Activated naive CD4-positive, alpha-beta T cell (primary cell): ENCODE measurements around the gene SCN4B.

Experiments used
- DNase-seq, 4 experiments: peaks; one replicate each; lab custom pipeline; 2025; lab: John Stamatoyannopoulos, UW

Gene SCN4B

DNA sequence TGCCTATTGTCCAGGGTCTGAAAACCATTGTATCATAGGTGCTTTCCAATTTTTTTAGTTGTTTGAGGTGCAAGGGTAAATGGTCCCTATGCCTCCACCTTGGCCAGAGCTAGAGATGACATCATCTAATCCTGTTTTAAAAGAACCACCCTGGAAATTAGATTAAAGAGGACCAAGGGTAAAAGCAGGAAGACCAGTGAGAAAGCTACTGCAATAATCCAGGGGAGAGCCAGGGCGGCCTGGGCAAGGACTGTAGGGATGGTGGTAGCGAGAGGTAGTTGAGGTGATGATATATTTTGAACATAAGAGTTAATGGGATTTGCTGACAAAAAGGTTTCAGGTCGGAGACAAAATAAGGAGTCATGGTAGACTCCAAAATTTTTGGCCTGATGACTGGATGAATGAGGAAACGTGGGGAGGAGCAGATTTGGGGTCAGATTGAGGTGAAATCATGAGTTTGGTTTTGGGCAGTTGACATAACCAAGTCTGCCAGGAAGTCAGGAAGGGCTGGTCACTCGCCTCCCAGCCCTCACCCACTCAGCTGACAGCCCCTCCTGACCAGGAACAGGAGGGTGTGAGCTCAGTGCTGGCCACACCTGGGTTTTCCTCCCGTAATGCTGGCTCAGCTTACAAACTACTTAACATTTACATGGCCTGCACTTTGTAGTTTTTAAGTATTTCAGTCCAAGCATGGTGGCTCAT lies 23.0 kb downstream of the SCN4B start:
- no peak for DNase-seq

DNA sequence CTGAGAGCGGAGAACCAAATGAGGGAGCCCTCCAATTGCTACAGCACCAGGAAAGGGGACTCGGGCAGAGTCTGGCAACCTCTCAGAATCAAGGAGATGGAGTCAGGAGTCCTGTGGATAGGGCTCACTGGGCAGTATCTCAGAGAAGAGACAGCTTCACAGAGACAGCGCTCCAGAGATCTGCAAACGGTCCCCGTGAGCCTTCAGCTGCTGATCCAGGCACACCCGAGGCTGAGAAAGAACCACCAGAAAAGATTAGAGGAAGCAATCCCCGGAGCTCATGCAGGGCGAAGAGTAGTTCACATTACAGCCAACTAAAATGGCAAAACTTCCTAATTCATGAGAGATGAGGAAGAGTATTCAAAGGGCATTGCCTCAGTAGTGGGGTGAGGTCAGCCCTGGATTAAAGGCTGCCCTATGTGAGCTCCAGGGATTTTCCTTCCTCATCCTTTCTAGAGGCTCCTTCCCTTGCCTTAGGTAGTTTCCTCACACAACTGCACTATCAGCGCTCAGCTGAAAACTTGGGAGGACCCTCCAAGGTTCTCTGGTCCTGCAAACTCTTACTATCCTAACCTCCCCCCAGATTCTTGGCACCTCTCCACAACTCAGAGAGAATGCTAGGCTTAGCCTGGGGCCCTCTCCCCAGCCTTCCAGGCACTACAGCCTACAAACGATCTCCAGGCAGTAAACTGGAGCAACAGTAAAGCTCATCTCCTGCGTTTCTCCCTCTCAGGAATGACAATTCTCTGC lies 23.7 kb downstream of the SCN4B start:
- DNase-seq: no peak

DNA sequence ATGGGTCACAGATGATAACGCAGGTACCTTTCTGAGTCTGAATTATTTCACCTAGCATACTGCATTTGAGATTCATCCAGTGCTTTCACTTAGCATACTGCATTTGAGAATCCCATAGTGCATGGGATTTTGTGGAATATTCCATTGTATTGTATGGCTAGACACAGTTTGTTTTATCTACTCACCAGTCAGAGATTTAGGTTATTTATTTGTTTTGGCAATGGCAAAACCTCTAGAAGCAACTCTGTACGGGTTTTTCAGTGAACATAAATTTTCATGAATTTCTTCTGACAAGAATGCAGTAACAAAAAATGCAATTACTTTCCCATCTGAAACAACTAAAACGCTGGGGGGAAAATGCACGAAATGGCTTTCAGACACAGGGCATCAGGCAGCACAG lies 24.3 kb downstream of the SCN4B start:
- no peak for DNase-seq

DNA sequence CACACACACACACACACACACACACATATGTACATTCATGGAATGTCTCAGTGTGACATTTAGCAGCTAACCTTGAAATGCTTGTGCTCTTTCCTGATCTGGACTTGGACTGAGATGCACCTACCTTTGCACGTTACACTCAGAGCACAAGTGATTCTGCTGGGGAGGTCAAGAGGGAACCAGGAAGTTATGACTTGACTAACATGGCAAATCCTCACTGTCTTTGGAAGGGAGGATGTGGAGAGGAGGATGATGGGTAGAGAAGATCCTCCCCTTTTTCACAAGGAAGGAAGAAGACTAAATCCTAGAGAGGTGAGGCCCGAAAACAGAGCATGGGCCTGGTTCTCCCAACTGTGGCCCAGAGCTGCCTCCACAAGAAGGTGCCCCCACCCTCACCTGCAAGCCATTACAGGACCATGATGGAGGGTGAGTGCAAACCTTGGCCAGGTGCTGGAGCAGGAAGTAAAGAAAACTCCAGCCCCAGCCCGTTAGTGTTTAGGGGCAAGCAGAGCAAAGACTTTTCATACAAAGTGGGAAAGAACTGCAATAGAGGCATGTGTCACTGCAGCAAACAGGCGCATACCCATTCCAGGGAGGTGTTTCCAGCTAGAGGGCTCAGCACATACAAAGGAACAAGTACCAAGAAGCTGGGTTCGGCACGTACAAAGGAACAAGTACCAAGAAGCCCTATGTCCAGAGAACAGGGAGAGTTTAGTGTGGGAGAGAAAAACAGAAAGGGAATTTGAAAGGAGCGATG lies 26.4 kb downstream of the SCN4B start:
- no peak for DNase-seq

DNA sequence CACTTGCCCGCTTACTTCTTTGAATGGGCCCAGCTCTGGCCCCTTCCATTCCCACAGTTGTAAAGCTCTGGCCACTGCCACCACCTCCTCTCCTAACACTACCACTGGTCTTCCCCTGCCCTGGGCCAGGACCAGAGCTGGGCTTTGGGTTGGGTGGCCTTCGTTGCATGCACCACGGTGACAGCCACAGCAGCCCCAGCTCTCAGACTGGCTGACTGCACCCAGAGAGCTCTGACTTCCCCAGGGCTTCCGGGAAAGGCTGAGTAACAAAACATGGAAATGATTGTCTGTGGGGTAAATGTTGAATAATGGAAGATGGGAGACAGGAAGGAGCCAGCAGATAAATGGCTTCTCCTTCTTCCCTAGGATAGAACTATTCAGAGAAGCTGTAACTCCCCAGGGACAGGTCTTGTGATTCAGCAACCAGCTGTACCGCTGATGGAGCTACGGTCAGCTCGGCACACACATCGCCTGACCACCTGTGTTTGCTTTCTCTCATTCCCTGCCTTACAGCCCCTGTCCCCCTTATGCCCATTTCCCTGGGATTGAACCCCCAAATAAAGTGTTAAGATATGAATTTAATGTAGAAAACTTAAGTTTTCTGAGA lies 27.6 kb downstream of the SCN4B start:
- DNase-seq: no peak

DNA sequence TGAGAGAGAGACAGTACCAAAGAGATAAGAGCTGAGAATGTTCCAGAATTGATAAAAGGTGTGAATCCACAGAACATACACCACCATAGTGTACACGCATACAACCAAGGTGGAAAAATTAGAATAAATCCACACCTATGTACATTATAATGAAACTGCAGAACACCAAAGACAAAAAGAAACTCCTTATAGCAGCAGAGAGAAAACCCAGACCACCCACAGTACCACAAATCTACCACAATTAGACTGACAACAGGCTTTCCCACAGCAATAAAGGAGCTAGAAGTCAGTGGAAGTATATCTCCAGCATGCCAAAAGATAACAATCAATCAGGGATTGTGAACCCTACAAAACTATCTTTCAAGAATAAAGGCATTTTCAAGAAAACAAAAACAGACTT lies 31.8 kb downstream of the SCN4B start:
- no peak for DNase-seq

DNA sequence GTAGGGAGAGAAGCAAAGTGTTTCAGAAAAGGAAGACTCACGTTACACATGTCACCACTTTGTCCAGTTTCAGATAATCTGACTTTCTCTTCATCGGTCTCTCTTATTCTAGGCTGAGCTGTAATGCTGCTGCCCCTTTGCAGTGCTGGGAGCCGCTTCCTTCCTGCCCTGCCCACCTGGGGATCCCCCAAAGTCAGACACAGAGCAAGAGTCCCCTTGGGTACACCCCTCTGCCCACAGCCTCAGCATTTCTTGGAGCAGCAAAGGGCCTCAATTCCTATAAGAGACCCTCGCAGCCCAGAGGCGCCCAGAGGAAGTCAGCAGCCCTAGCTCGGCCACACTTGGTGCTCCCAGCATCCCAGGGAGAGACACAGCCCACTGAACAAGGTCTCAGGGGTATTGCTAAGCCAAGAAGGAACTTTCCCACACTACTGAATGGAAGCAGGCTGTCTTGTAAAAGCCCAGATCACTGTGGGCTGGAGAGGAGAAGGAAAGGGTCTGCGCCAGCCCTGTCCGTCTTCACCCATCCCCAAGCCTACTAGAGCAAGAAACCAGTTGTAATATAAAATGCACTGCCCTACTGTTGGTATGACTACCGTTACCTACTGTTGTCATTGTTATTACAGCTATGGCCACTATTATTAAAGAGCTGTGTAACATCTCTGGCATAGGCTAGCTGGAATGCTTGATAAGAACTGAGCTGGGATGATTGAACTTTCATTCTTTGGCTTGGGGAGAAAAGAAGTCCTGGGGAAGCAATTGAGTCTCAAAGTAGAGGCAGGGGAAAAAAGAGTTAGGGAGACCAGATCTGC lies 34.6 kb downstream of the SCN4B start:
- no peak for DNase-seq

DNA sequence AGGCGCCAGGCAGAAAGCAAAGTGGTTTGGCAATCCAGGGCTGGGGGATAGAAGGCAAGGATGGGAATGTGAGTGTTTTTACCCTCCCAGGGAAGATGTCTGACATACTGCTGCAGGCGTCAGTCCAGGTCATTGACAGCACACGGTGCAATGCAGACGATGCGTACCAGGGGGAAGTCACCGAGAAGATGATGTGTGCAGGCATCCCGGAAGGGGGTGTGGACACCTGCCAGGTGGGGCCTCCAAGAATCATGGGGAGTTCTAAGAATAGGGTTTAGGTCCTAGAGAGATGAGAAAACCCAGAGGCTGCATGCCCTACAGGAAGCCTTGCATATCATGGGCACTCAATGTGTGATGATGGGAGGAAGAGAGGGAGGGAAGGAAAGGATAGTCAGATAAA lies 37.6 kb downstream of the SCN4B start:
- no peak for DNase-seq

DNA sequence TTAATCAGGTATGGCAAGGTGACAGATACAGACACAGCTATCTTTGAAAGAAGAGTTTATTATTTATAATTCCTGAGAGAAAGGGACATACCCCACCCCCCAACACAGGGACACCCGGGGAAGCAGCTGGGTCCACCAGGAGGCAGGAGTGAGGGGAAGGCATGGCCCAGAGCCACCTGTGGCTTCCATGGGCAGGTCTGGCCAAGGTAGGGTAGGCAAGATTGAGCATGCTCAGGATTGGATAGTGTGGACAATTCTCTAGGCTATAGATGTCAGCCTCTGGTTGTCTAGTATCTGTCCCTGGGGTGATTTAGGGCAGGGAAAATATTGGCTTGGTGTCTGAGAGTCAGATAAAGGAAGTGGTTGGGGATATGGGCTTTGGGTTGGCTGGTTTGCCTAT lies 38.4 kb downstream of the SCN4B start:
- no peak for DNase-seq

DNA sequence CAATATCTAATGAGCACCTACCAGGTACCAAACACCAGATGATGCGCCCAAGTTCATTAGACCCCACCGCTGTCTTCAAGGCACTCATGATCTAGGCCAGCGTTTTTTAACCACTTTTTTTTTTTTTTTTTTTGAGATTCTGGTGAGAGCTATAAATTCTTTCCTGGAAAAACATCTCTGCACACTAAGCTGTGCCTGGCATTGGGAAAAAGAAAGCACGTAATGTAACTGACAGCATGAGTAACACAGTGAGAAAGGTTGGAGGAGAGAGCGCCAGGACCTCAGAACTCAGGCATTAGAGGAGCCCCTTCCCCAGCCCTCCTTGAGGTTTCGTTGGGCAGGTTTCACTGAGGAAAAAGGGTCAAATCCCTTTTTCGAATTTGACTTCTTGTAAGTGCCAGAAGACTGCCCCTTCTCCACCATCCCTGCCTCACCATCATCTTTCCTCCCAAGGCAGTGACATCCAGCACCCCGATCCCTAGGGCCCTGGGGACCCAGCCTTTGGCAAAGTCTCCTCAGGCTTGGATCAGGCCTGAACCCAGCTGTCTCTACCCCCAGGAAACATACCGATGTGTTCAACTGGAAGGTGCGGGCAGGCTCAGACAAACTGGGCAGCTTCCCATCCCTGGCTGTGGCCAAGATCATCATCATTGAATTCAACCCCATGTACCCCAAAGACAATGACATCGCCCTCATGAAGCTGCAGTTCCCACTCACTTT lies 39.8 kb downstream of the SCN4B start:
- DNase-seq: no peak

DNA sequence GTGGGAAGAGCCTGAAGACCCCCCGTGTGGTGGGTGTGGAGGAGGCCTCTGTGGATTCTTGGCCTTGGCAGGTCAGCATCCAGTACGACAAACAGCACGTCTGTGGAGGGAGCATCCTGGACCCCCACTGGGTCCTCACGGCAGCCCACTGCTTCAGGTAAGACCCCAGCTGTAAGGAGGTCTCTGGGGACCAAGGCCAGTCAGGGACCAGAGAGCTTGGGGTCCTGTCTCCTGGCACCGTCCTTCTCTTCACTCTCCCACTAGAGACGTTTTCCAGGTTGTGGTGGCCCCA lies 40.9 kb downstream of the SCN4B start:
- no peak for DNase-seq

DNA sequence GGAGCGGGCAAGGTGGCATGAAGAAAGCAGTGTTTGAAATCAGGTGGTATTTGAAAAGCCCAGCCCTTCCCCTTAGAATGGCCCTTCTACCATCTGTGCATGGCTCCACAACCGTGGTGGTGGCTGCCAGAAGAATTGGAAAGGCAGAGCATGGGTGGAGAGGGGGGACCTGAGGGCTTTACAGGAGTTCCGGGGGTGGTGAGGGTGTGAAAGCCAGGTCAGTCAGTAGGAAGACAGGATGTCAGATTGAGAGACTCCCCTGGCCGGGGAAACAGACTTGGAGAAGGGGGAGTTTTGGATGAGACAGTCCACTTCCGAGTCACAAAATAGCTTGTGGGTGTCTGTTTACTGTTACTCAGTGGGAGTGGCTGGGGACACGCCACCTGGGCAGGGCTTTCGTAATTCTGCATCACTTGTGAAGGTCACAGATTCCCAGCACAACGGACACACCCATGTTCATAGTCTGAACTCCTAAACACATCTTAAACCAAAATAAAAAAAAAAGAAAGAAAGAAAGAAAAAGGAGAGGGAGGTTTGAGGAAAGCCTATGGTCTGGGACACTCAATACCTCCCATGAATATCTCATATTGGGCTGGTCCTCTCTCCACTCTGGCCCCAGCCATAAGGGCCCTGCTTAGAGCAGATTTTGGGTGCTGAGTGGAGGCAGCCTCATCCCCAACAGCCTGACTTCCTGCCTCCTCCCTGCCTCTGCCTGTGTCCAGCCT lies 41.4 kb downstream of the SCN4B start:
- no peak for DNase-seq

DNA sequence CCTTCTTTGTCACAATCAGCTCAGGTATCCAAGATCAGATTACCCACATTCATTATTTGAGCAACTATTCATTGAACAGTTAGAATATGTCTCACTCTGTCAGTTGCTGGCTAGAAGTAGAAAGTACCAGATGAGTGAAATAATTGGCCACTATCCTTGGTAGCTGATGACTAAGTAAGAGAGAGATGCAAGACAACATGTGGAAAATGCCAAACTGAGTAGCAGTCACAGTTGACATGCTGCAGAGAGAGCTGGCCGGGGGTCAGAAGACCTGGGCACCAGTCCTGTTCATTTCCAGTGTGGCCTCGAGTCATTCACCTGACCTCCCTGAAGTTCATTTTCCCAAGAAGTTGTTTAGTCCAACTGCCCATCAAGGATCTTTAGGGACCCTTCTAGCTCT lies 43.4 kb downstream of the SCN4B start:
- DNase-seq: no peak

DNA sequence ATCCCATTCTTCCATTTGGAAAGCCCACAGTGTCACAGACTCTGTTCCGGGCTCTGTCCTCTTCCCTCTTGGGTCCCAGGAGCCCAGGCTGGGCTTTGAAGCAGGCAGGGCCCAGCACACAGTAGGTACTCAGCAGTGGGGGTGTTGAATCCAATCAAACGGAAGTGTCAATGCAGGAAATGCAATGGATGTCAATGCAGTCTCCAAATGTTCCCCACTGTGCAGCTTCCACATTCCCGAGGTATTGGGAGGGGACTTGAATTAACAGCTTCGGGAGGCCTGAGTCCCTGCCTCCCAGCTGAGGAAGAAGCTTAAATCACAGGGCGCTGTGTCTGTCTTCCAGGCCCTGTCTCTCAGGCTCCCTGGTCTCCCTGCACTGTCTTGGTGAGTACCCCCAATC lies 44.1 kb downstream of the SCN4B start:
- DNase-seq: no peak

DNA sequence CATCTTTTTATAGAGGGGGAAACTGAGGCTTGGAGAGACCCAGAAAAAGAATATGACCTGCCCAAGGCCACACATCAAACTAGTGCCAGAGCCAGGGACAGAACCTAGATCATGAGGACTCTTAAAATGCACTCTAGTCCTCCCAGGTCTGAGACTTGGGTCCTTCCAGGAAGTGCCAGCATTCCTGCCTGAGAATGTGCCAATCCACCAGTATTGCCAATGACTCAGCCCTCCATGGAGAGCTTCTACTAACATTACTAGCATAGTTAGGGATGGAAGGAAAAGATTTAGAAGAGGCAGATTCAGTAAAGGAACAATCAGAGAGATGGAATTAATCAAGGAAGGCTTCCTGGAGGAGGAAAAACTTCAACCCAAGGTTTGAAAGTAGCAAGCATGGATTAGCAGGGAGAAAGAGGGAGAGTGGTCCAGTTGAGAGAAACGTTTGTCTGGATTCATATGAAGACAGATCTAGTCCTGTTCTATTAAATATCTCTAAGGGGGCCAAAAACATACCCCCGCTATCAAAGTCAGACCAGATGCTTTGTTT lies 45.8 kb downstream of the SCN4B start:
- no peak for DNase-seq

DNA sequence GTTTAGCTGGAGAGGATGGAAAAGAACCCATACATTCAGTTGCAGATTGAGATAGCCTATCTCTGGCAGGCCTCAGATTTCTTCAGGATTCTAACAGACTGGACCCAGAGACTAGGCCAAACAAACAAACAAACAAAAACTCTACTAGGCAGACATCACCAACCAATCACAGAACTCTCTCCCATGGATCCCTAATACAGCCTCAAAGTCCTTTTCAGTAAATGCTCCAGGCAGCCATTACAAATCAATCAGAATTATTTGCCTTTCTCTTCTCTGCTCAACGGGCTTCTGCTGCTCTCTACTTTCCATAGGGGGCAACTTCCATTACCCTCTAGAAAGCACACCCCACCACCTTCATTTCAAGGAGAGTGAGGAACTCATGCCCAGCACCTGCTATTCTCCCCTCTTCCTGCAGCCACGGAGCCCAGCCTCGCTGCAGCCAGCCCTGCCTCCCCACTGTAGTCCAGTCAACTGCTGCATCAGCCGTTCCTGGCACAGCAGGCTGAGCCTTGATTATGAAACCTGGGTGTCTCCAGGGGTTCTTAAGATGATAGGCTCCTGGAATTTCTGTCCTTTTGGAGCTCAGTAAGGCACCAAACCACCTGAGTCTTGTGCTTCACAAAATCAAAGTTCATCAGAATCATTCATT lies 46.8 kb downstream of the SCN4B start:
- no peak for DNase-seq

DNA sequence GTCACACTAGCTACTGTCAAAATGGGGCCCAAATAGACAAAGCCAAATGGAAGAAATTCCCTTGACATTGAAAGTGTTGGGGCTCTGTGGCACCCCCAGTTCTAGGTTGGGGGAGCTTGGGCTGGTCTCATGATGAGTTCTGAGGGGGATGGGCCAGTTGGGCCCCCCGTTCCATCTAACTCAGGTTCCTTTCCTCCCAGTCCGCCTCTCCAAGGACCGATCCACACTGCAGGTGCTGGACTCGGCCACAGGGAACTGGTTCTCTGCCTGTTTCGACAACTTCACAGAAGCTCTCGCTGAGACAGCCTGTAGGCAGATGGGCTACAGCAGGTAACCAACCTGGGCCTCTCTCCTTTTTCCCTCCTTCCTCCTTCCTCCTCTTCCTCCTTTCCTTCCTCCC lies 48.1 kb downstream of the SCN4B start:
- DNase-seq: no peak

DNA sequence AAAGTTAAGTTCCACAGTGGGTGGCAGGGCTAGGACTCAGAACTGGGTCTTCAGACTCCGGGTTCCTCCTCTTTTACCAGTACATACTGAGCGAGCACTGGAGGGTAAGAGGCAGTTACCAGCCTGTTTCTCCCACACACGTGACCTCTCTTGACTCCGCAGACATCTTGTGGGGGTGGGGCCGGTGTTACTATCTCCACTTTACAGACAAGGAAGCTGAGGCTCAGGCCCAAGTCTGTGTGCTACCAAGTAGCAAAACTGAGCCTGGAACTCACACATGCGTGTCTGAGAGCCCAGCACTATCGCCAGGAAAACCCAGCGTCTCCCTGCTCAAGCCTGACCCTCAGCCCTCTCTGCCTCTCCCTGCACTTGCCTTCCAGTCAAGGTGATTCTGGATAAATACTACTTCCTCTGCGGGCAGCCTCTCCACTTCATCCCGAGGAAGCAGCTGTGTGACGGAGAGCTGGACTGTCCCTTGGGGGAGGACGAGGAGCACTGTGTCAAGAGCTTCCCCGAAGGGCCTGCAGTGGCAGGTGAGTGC lies 49.8 kb downstream of the SCN4B start:
- no peak for DNase-seq

DNA sequence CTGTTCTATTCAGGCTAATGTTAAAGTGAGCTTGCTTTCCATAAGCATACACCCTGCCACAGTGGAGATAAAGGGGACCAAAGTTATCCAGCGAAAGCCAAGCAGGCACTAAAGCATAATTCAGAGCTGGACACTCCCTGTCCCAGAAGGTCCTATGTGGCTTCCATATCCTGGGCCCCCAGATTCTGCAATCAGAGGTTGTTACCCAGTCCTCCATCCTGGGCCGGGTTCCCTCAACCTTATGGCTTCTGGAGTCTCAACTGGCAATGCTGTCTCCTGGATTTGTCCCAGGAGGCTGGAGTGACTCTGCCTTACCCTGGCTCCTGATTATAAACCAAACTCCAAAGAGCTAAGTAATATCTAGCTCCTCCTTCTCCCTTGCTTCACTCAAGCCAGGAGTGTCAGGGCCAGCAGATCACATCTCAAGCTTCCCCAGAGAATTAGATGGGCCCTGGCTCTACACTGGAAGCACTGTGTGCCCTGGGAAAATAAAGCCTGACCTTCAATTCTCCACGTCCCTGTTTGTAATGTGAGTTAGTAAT lies 51.9 kb downstream of the SCN4B start:
- no peak for DNase-seq
